Panc1 (cell line): ENCODE results near the gene MRPL4.

Experiments
- POLR2AphosphoS5 ChIP-seq: IDR thresholded peaks from 2 replicates; pipeline ENCODE4 v1.6.1; 2012; ENCODE audit warnings: mild to moderate bottlenecking, low read depth, low read length, moderate library complexity
- REST ChIP-seq, 2 experiments: IDR thresholded peaks; 2 replicates each; pipeline ENCODE4 v1.6.1; 2011 to 2012; ENCODE audit warnings: low read depth in 2 of 2, control low read depth in 1 of 2, low read length in 1 of 2, mild to moderate bottlenecking in 1 of 2, moderate library complexity in 1 of 2; ENCODE audit not compliant: insufficient read depth in 1 of 2
- TCF7L2 ChIP-seq: IDR thresholded peaks from 2 replicates; pipeline ENCODE4 v1.6.1; 2011; ENCODE audit warnings: mild to moderate bottlenecking, low read depth, low read length, inconsistent platforms
- TF ChIP-seq, protein P1 (sequence below): fragments of 450-650 bp; IDR thresholded peaks from 2 replicates; pipeline ENCODE4 v1.5.1; 2017; ENCODE audit warnings: mild to moderate bottlenecking

GRCh38 chr19:10274589-10274988, 22.6 kb downstream of the MRPL4 start:
- TF ChIP-seq, protein P1, sequence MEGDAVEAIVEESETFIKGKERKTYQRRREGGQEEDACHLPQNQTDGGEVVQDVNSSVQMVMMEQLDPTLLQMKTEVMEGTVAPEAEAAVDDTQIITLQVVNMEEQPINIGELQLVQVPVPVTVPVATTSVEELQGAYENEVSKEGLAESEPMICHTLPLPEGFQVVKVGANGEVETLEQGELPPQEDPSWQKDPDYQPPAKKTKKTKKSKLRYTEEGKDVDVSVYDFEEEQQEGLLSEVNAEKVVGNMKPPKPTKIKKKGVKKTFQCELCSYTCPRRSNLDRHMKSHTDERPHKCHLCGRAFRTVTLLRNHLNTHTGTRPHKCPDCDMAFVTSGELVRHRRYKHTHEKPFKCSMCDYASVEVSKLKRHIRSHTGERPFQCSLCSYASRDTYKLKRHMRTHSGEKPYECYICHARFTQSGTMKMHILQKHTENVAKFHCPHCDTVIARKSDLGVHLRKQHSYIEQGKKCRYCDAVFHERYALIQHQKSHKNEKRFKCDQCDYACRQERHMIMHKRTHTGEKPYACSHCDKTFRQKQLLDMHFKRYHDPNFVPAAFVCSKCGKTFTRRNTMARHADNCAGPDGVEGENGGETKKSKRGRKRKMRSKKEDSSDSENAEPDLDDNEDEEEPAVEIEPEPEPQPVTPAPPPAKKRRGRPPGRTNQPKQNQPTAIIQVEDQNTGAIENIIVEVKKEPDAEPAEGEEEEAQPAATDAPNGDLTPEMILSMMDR = no peak
- TF ChIP-seq POLR2AphosphoS5 = no peak
- no peak for TF ChIP-seq REST (IDR thresholded peaks at IDR 0.05; ENCODE audit: insufficient read depth in 1 of 2, low read depth in 2 of 2, low read length in 1 of 2)
- TF ChIP-seq TCF7L2 = no peak
